Measurements from ENCODE around the gene SEPTIN12.

The SEPTIN12 gene

DNA sequence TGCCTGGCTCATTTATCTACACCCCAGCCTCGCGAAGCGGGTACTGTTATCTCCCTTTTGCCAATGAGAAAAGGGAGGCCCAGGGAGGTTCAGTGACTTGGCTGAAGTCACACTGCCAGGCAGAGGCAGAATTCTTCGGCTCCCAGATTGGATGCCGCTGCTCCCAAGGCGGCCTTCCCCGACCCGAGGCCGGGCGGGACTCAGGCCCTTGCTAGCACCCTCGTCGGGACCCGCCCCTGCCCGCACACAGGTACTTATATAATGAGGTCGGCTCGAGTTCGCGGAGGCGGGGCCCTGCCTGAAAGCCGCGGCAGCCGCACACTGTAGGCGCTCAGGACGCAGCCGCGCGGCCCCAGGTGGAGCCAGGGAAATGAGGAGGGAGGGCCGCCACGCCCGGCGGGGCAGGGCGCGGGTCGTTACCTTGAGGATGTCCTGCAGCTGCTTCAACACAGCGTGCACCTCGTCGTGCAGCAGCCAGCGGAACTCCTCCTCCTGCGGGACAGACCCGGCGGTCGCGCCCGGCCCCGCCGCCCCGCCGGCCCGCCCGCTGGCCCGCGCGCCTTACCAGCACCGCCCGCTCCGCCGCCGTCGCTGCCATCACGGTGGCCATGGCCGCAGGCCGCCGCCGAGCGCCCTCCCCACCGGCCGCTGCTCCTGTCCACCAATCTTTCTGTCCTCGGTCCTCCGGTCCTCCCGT, 14.0 kb upstream of the SEPTIN12 start, which contains the start of gene ROGDI:
Gene ROGDI, minus strand, starts transcription at position 672 of the 697 bp plus-strand sequence. Its CDS starts 62 bp downstream, at position 610.
- no peaks in the 10 kb centered on the region for H3K27me3 ChIP-seq (ENCODE audit: control insufficient read depth, low read length)
- peaks cover 32% of the 10 kb centered on the region for H3K4me1 ChIP-seq (ENCODE audit: control insufficient read depth, low read length)
- H3K79me2 ChIP-seq (ENCODE audit: control insufficient read depth, low read length), result no peaks in the 10 kb centered on the region
- H3K27ac ChIP-seq (ENCODE audit: low read depth, low read length), result peak within 1 kb of the TSS; percentile 45
- H3F3A ChIP-seq (ENCODE audit: control insufficient read depth, insufficient read depth), result peaks cover 7% of the 10 kb centered on the region; the same call in 1 of the 2 replicates
- peak within 1 kb of the TSS; percentile 87 for H3K4me3 ChIP-seq (ENCODE audit: low read length)
- H3K9me2 ChIP-seq (replicated peaks; ENCODE audit: control insufficient read depth, low read length), result no peaks in the 10 kb centered on the region
- TF ChIP-seq, protein P1, sequence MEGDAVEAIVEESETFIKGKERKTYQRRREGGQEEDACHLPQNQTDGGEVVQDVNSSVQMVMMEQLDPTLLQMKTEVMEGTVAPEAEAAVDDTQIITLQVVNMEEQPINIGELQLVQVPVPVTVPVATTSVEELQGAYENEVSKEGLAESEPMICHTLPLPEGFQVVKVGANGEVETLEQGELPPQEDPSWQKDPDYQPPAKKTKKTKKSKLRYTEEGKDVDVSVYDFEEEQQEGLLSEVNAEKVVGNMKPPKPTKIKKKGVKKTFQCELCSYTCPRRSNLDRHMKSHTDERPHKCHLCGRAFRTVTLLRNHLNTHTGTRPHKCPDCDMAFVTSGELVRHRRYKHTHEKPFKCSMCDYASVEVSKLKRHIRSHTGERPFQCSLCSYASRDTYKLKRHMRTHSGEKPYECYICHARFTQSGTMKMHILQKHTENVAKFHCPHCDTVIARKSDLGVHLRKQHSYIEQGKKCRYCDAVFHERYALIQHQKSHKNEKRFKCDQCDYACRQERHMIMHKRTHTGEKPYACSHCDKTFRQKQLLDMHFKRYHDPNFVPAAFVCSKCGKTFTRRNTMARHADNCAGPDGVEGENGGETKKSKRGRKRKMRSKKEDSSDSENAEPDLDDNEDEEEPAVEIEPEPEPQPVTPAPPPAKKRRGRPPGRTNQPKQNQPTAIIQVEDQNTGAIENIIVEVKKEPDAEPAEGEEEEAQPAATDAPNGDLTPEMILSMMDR (IDR thresholded peaks at IDR 0.05; ENCODE audit: low read depth, low read length, poor library complexity, severe bottlenecking), result no peak
- TF ChIP-seq EZH2phosphoT487 (IDR thresholded peaks at IDR 0.05; ENCODE audit: borderline replicate concordance, low read length), result no peak
- H3K9me3 ChIP-seq (ENCODE audit: control insufficient read depth, insufficient read depth, low read length), result no peaks in the 10 kb centered on the region
- H4K20me1 ChIP-seq (ENCODE audit: control insufficient read depth, insufficient read depth, low read depth, low read length), result no peaks in the 10 kb centered on the region
- peak within 1 kb of the TSS; percentile 94 for H3K4me2 ChIP-seq (ENCODE audit: low read length)
- H3K36me3 ChIP-seq (ENCODE audit: control insufficient read depth, low read length), result peaks cover 17% of the 10 kb centered on the region

DNA sequence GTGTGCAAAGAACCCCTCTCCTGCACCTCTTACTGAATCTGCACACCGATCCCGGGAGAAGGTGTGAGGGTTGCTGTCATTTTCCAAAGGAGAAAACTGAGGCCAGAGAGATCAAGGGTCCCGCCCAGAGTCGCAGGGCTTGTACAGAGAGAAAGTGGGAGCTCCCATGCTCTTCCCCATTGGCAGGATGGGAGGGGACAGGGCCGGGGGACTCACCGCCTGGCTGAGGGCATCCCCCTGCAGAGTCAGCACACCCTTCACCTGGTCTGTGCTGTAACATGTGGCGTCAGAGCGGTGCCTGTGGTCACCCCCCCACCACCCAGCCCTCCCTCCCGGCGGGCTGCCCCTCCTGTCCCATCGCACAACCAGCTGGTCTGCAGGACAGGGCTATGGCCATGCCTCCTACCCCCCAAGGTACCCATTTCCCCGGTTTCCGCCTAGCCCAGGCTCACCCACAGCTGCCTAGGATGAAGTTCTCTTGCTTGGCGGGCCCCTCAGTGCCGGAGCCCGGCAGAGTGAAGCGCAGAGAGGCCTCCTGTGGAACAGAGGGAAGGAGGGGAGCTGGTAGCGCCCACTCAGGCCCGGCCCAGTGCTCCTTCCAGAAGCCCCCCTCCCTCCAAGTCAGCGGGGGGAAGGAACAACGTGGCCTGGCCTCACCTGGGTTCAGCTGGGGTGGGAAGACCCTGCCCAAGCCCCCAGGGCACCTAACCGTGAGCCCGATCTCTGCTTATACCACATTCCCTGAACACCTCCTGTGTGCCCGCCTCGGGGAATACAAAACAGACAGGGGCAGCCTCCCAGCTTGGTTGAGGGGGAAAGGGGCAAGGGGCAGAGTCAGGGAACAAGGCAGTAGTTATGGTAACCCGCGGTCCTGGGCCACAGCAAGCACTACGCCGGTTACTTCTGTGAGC, 13.2 kb upstream of the SEPTIN12 start:
- TF ChIP-seq, protein P1 (IDR thresholded peaks at IDR 0.05; ENCODE audit: low read depth, low read length, poor library complexity, severe bottlenecking), result no peak
- no peak for TF ChIP-seq EZH2phosphoT487 (IDR thresholded peaks at IDR 0.05; ENCODE audit: borderline replicate concordance, low read length)
- Histone ChIP-seq H4K20me1 (ENCODE audit: control insufficient read depth, insufficient read depth, low read depth, low read length) (no peaks in the 10 kb centered on the region), H3K79me2 (ENCODE audit: control insufficient read depth, low read length) (no peaks in the 10 kb centered on the region), H3F3A (ENCODE audit: control insufficient read depth, insufficient read depth) (peaks cover 7% of the 10 kb centered on the region; the same call in 1 of the 2 replicates), H3K4me1 (ENCODE audit: control insufficient read depth, low read length) (peaks cover 32% of the 10 kb centered on the region), H3K27ac (ENCODE audit: low read depth, low read length) (peak overlapping the region; percentile 38; the same call in 1 of the 2 replicates), H3K27me3 (ENCODE audit: control insufficient read depth, low read length) (no peaks in the 10 kb centered on the region), H3K36me3 (ENCODE audit: control insufficient read depth, low read length) (peaks cover 14% of the 10 kb centered on the region), H3K4me3 (ENCODE audit: low read length) (peak overlapping the region; percentile 87), H3K4me2 (ENCODE audit: low read length) (peak overlapping the region; percentile 94), H3K9me3 (ENCODE audit: control insufficient read depth, insufficient read depth, low read length) (no peaks in the 10 kb centered on the region), H3K9me2 (replicated peaks; ENCODE audit: control insufficient read depth, low read length) (no peaks in the 10 kb centered on the region)

DNA sequence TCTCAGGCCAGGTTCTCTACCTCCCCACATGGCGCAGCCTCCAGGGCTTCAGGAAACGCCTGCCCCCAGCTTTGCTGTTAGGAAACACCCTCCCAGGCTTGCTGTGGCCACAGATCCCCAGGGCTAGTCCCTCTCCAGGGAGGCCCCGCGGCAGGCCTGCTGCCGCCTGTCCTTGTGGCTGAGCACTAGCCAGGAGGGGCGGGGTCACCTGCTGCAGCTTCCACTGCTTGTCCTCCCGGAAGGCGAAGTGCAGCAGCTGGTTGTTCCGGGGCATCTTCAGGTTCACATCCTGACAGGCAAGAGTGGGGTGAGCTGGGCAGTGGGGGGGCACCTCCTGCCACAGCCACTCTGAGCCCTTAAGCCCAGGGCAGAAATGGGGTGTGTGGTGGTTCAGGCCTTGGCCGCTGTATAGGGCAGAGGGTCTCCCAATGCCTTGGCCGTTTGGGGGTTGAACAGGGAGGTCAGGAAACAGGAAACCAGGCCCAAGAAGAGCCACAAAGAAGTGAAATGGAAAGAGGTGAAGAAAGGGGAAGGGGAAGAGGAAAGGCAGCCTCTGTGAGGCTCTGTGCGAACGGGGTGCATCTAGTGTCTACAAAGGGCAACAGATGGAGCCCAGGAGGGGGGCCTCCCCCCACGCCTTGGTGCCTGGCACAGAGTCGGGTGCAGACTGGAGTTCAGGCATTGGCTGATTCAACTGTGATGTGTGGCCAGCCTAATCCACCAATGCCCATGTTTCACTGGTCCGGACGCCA, 12.3 kb upstream of the SEPTIN12 start:
- Histone ChIP-seq H3K4me3 (ENCODE audit: low read length) (peak overlapping the region; percentile 16; the same call in 1 of the 2 replicates), H4K20me1 (ENCODE audit: control insufficient read depth, insufficient read depth, low read depth, low read length) (no peaks in the 10 kb centered on the region), H3K9me3 (ENCODE audit: control insufficient read depth, insufficient read depth, low read length) (no peaks in the 10 kb centered on the region), H3K27ac (ENCODE audit: low read depth, low read length) (no peak overlapping the region), H3K27me3 (ENCODE audit: control insufficient read depth, low read length) (no peaks in the 10 kb centered on the region), H3K9me2 (replicated peaks; ENCODE audit: control insufficient read depth, low read length) (no peaks in the 10 kb centered on the region), H3F3A (ENCODE audit: control insufficient read depth, insufficient read depth) (peaks cover 7% of the 10 kb centered on the region; the same call in 1 of the 2 replicates), H3K4me2 (ENCODE audit: low read length) (peak overlapping the region; percentile 94), H3K79me2 (ENCODE audit: control insufficient read depth, low read length) (no peaks in the 10 kb centered on the region), H3K36me3 (ENCODE audit: control insufficient read depth, low read length) (peaks cover 12% of the 10 kb centered on the region), H3K4me1 (ENCODE audit: control insufficient read depth, low read length) (peaks cover 32% of the 10 kb centered on the region)
- TF ChIP-seq, protein P1 (IDR thresholded peaks at IDR 0.05; ENCODE audit: low read depth, low read length, poor library complexity, severe bottlenecking), result no peak
- TF ChIP-seq EZH2phosphoT487 (IDR thresholded peaks at IDR 0.05; ENCODE audit: borderline replicate concordance, low read length), result no peak

Measured in DOHH2 (cell line).